Measurements from ENCODE around the gene C9orf78.

The C9orf78 gene

GRCh38 chr9:129839324-129840023 lies 4.4 kb upstream of the C9orf78 start:
- no peak for DNase-seq

DNA sequence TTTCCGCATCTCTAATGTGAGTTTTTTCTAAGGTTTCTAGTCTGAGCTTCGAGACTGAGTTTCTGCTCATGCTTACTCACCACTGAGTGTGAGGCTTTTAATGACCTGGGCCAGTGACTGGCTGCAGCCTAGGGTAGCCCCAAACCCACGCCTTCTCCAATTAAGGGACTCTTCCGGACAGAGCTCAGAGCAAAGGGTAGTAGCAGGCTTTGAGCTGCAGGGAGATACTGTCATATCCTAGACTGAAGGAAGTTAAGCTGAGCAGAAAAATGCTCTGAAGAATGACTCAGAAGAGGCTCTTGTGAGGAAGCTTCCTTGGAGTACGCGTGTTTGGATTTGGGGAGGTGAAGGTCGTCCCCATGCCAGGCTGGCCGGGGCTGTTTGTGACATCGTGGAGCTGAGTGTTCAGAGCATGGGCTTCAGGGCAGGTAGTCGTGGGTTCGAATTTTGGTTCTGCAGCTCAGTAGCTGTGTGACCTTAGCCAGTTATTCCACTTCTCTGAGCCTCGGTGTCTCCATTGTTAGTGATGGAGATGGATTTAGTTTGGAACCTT lies 3.7 kb upstream of the C9orf78 start:
- no peak for DNase-seq

- DNase-seq: peak; percentile 39
Observed at GRCh38 chr9:129836311-129837007, 1.4 kb upstream of the C9orf78 start.

- DNase-seq: no peak
Observed at GRCh38 chr9:129835860-129836223, 767 bp upstream of the C9orf78 start.

DNA sequence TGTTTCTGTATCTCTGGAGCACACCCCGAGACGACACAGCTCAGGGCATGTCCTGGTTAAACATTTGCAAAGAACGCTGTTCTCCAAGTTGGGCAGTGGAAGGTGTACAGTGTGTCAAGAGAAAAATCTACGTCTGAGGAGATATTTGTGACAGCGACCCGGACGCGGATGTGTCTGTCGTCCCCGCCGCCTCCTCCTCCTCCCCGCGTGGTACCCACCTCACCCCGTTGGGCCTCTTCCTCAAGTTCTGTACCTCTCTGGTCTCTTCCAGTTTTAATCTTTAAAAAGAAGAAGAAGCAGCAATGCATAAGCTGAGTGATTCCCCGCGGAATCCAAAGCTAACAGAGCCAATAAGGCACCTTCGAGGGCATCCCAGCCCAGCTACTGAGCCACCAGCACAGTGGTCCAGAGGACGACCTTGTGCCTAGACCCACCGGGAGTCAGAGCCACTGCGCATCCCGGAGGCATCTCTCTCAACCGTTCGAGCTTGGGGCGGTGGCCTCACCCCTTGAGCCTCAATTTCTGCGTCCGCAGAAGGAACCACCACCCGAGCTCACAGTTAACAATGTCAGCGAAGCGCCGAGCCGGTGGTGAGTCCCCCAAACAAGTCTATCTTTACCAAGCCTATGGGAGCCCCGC lies 467 bp downstream of the C9orf78 start:
- peak; percentile 32 for DNase-seq

DNA sequence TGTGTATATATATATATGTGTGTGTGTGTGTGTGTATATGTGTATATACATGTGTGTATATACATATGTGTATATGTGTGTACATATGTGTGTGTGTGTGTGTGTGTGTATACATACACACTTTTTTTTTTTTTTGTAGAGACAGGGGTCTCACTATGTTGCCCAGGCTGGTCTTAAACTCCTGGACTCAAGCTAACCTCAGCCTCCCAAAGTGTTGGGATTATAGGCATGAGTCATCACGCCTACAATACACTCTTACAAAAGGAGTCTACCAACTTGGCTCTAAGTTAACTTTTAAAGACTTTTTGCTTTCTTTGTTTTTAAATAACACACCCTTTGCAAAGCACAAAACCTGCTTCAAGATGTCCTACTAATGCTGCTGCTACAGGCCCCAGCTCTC lies 2.1 kb downstream of the C9orf78 start:
- DNase-seq: no peak

GRCh38 chr9:129828969-129829368 lies 6.1 kb downstream of the C9orf78 start:
- no peak for DNase-seq

DNA sequence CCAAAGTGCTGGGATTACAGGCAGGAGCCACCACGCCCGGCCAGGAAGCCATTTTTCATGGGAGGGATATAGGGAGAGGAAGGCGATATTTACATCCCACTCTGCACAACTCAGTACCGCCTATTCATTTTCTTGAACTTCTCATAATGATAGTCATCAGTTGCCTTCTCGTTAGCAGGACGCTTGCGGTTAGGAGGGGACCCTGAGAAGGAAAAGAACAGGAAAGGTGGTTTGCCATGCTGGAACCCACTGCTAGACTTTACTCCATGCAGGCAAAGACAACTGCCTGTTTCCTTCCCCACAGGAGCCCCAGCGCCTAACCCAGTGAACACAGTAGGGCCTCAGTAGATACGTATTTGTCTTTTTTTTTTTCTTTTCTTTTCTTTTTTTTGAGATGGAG lies 7.0 kb downstream of the C9orf78 start:
- peak; percentile 29 for DNase-seq

DNA sequence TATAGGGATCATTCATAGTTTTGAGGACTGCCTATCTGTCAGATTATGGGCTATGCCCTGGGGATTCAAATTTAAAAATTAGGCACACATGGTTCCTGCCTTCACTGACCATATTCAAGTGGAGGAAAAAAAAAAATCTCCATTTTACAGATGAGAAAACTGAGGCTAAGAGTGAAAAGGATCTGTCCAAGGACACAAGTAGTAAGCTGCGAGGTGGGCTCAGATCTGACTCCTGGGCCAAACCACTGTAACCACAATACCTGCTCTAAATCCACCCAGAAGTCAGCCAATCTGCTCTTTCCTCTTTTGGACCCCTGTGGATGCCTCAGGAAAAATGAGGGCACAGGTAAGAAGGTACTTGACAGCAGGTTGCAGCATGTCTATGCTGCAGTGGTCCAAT lies 8.3 kb downstream of the C9orf78 start:
- no peak for DNase-seq

GRCh38 chr9:129826344-129826743 lies 8.7 kb downstream of the C9orf78 start:
- DNase-seq: peak; percentile 86

- peak; percentile 95 for DNase-seq
Observed at GRCh38 chr9:129823935-129824601, 11.0 kb downstream of the C9orf78 start, which contains the start of gene TOR1A. Gene TOR1A, minus strand, starts transcription at chr9:129824136. Its CDS starts 51 bp downstream, at chr9:129824085.

DNA sequence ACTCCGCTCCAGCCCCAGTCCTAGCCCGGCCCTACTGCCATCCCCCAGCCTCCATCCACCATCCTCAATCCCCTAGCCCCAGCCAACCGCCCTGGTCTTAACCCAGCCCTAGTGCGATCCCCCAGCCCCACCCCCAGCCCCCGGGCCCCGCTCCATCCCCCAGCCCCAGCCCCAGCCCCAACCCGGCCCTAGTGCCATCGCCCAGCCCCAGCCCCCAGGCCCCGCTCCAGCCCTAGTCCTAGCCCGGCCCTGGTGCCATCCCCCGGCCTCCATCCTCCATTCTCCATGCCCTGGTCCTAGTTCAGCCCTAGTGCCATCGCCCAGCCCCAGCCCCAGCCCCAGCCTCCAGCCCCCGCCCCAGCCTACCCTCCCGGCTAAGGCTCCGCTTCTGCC lies 11.5 kb downstream of the C9orf78 start:
- no peak for DNase-seq

DNA sequence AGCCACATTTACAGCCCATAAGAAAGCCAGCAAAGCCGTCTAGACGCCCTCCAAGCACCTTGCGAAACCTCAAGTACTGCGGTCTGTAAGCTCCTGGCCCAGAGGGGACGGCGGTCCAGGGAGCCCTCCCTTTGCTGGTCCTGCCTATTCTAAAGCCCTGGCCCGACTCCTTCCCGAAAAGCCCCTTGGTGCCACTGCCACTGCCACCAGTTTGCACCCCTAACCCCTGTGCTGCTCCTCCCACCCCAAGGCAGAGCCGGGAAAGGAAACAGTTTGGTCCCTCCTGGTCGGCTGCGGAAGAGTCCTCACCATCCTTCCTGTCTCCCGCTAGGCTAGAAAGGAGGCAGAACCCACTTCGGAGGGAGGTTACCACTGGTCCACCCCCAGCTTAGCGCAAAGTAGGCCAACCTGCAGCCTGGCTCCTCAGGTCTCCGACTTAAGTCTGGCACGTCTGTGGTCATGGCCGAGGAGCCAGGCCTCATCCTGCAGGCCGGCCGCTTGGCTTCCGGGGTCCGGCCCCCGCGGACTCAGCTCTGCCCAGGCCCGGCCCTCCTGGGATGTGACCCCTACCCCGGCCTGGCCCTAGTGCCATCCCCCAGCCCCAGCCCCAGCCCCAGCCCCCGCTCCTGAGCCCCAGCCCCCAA lies 12.1 kb downstream of the C9orf78 start:
- peak; percentile 44 for DNase-seq

- DNase-seq: no peak
Observed at GRCh38 chr9:129816501-129817435, 18.3 kb downstream of the C9orf78 start.

DNA sequence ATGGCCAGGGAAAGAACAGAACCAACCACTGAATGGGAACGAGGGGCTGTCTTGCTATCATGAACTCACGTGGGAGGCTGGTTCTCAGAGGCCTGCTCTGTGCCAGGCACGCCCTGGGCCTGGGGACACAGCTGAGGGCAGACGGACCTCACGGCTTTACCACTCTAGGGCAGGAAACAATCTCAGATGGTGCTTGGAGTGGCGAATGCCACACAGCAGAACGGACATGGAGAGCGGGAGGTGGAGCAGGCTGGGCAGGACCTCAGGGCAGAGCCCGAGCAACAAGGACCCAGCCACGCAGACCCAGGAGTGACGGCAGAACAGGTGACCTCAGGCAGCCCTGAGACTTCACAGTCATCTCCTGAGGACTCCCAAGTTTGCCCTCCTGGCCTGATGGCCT lies 19.8 kb downstream of the C9orf78 start:
- no peak for DNase-seq

DNA sequence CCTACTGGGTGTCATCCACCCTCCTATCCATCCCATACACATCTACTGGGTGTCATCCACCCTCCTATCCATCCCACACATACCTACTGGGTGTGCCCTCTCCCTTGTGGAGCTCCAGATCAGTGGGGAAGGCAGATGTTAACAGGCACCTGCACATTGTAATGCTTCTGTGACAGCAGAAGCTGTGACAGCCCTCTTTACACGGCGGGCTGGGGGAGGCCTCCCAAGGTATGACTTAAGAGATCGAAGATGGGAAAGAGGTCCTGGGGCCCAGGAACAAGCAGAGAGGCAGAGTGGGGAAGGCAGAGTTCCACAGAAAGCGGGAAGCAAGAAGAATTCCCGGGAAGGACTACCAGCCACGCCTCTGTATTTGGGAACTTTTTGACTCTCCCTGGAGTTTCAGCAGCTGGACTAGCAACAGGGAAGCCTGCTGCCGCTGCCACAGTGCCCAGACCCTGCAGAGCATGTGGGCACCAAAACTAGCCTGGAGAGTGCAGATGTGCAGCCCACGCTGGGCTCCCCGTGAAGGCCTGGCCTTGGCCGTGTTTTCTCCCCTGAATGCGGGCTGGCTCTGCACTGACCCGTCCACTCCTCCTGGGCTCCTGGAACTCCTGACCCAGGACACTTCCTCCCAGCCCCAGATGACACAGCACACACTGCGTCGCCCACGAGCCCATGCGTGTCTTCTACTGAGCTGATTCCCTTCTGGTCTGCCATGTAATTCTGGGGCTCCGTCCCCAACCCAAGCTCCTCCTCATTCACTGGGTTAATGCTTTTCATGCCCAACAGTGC lies 20.4 kb downstream of the C9orf78 start:
- no peak for DNase-seq

DNA sequence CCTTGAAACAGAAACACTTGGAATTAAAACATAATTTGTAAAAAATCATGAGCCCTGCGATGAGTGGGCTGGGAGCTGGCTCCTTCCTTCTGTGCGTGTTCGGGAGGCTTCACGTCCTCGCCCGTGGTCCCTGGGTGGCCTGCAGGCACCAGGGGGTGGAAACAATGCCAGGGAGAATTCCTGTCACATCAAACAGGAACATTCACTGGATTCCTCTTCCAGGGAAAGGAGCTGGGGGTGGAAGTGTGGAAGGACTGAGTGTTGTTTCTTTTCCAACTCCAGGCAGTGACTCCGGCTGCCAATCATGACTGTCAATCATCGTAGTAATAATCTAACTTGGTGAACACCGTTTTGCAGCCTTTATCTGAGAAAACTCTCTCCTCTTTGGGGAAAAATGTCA lies 21.4 kb downstream of the C9orf78 start:
- no peak for DNase-seq

DNA sequence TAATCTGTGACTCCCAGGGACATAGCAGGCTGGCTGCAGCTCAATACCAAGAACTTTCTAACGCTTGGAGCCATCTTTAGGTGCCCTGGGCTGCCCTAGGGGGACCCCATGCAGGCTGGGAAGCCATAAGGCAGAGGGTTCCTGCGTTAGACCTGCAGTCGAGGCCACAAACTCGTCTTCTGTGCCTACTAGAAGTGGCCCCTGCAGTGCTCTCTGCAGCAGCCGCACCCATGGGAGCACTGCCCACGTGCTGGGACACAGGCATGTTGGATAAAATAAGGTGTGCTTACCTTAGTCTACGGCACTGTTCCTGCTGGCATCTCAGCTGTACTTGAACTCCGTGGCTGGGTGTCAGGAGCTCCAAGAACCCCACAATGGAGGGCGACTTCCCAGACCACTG lies 22.7 kb downstream of the C9orf78 start:
- DNase-seq: no peak

DNA sequence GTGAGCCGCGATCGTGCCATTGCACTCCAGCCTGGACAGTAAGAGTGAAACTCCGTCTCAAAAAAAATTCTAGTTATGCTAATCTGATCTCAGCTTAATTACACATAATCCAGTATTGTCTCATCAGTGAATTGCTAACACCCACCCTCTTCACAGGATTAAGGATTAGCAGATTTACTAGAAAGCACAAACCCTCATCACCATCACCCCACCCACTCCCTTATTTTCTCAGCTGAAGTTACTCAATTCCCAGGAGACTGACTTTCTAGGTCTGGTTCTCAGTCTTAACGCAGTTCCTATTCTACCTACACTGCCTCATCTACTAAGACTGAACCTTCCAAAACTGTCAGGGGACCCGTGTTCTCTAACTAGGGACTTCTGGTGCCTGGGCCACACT lies 23.1 kb downstream of the C9orf78 start:
- DNase-seq: no peak

DNA sequence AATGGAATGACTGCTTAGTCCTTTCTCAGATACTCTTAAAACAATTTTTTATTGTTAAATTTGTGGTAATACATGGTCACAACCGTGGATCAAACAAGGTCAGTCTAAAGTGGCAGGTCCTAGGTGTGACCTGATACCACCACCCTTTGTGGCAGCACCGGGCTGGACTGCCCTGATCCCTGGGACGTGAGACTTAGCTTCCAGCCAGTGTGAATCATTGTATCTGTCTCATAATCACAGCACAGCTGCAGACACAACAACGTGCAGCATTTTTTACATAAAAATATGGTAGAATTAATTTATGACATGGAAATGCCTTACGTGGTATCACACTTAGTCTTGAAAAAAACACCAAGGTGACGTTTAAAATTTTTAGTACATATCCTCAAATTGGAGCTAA lies 24.3 kb downstream of the C9orf78 start:
- DNase-seq: no peak

DNA sequence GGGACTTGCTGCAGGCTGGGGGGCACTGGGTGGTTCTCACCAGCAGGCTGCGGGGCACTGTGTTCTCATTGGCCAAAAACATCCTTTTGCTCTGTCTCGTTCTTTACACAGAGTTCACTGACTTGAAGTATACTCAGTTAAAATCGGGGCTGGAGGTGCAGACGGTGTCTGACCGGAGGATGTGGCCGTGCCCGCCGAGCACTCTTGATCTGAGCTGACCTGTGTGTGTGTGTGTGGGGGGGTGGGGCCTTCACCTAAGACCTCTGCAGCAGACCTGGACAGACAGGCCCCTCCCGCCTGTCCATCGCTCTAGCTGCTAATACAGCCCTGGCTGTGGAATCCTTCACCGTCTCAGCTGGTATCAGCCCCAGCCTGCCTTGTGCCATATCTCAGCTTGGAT lies 25.0 kb downstream of the C9orf78 start:
- no peak for DNase-seq

Data from hematopoietic multipotent progenitor cell treated with erythropoietin and hydrocortisone succinate and interleukin-3 and kit ligand, for 8 days (in vitro differentiated cells).